GM19372 (cell line): Measurements from ENCODE around the gene MRPL4.

Experiments
- ATAC-seq: cut with Tn5 transposase; IDR thresholded peaks from one replicate; pipeline ENCODE4 v1.9.1; 2021; ENCODE audit warnings: mild to moderate bottlenecking, low read depth, moderate library complexity; ENCODE audit not compliant: unreplicated experiment

Gene MRPL4

DNA sequence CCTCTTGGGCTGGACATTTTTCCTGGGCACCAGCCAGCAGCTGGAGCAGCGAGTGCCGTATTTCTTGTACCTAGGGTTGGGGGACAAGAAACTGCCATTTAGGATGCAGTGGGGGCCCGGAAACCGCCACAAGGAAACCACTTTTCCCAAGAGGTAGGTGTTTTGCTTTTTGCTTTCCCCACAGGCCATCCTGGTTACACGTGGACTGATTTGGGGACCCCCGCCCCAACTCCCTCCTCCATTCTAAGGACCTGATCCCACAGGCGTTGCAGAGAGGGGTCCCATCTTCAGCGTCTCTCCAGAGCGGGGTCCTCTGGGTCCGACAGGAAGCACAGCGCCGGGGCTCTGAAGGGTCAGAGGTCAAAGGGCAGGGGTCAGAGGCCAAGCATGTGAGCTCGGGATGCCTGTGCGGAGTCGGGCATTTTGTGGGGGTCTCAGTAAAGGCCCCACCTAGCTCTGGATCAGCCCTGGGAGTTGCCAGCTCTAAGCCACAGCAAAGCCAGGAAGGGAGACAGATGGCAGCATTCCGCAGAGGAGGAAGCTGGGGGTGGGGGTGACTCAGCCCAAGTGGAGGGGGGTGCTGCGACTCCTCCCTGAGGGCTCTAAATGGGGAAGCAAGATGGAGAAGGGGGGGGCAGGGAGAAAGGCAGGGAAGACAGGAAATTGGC, 53.3 kb downstream of the MRPL4 start:
- no peak for ATAC-seq

GRCh38 chr19:10306327-10306726, 54.3 kb downstream of the MRPL4 start:
- no peak for ATAC-seq

DNA sequence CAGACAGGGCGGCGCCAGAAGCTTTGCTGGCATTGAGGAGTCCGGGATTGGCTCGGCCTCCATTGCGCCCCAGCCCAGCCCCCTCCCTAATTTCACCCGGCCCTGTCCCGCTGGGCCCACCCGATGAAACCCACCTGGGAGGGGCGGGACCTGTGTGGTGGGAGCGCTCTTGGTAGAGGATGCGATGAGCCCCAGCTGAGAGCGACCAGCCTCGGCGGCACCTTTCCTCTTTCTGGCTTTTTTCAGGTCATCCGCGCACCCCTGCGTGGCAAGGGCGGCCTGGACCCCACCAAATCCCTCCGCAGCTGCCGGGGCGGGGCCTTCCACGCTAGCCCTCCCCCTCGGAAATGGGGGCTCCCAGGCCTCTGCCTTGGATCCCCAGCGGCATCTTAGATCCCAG, 57.4 kb downstream of the MRPL4 start, which contains the start of gene ZGLP1:
TSS of gene ZGLP1 (minus strand) at position 393 of the 400 bp plus-strand sequence.
- no peak for ATAC-seq
